K562 (cell line): ENCODE results near the gene KCNC4. TPM values are rescaled to one million over a fixed set of nuclear protein-coding genes. Genes with fewer than 3 reads are reported as not detected.
A peak's percentile ranks its signal among the peaks of the same experiment; 100 is the strongest.

ENCODE experiments used
- ATAC-seq: fragments of 200-7000 bp; cut with Tn5 transposase; 3 replicates; pipeline ENCODE4 v1.9.1; 2020; ENCODE audit warnings: moderate library complexity
- BruUV-seq: library from RNA; stranded (reverse); fragments of 400-500 nt; replicated peaks from 2 replicates; lab custom pipeline; 2021; lab: Mats Ljungman, UMichigan
- CTCF ChIA-PET: fragments of 300-600 bp; formaldehyde crosslinking; extraction: SDS; loops from one replicate; lab custom pipeline; 2021; ENCODE audit warnings: low intra/inter-chr PET ratio; lab: Yijun Ruan, JAX
- POLR2A ChIA-PET: fragments of 300-600, 350-650 bp; sonication (Branson Sonifier 250); formaldehyde crosslinking; extraction: SDS; loops from one replicate; lab custom pipeline; 2021; ENCODE audit warnings: antibody characterized with exemption, inconsistent platforms; lab: Yijun Ruan, JAX
- DNase-seq, 4 experiments: peaks; one replicate each; pipeline versions ENCODE4 v3.0.0 to v3.0.0-alpha.2; 2011 to 2018; ENCODE audit warnings: low spot score in 3 of 4, mixed read lengths in 3 of 4; ENCODE audit errors: extremely low read depth in 1 of 4
- FAIRE-seq: peaks from 2 replicates; lab custom pipeline; 2011; peaks lifted over from hg19 to GRCh38; lab: Jason Lieb, UNC
- H2AFZ ChIP-seq: 2 replicates; pipeline ENCODE4 v1.6.0; 2011; ENCODE audit warnings: low read depth, low read length, control low read depth, inconsistent platforms
- H3K27ac ChIP-seq: fragments of 200-600 bp; 3 replicates; pipeline ENCODE4 v1.8.0; 2011; ENCODE audit warnings: low read depth, mild to moderate bottlenecking, control low read depth, inconsistent platforms, low read length, moderate library complexity, mixed read lengths; ENCODE audit errors: extremely low read depth
- H3K27me3 ChIP-seq, 2 experiments: fragments of 300-600 bp in 1 of 2; 2 replicates in 1 of 2; 3 replicates in 1 of 2; pipeline versions ENCODE4 v1.6.0 to v1.8.0; 2011; ENCODE audit warnings: inconsistent platforms in 2 of 2, low read length in 2 of 2, mild to moderate bottlenecking in 1 of 2, mixed read lengths in 1 of 2, moderate library complexity in 1 of 2; ENCODE audit not compliant: control insufficient read depth in 2 of 2, insufficient read depth in 2 of 2
- H3K36me3 ChIP-seq: fragments of 300-600 bp; 3 replicates; pipeline ENCODE4 v1.8.0; 2011; ENCODE audit warnings: mild to moderate bottlenecking, low read length, inconsistent platforms; ENCODE audit not compliant: control insufficient read depth, insufficient read depth
- H3K4me1 ChIP-seq, 2 experiments: fragments of 200-600 bp in 1 of 2; replicated peaks in 1 of 2; 2 replicates in 1 of 2; 3 replicates in 1 of 2; pipeline versions ENCODE4 v1.5.1 to v1.8.0; 2011; ENCODE audit warnings: inconsistent platforms in 2 of 2, low read length in 2 of 2, mild to moderate bottlenecking in 1 of 2, mixed read lengths in 1 of 2, moderate library complexity in 1 of 2; ENCODE audit not compliant: control insufficient read depth in 2 of 2, insufficient read depth in 2 of 2
- H3K4me2 ChIP-seq: 2 replicates; pipeline ENCODE4 v1.6.1; 2011; ENCODE audit warnings: low read length, control low read depth, inconsistent platforms, mixed read lengths; ENCODE audit not compliant: insufficient read depth
- H3K4me3 ChIP-seq: fragments of 200-600 bp; sonication (generic), shearing (Covaris generic); 2 replicates; pipeline ENCODE4 v1.5.1; 2016; ENCODE audit warnings: control low read depth, inconsistent platforms
- H3K79me2 ChIP-seq: fragments of 200-600 bp; 3 replicates; pipeline ENCODE4 v1.8.0; 2011; ENCODE audit warnings: low read length, inconsistent platforms; ENCODE audit not compliant: control insufficient read depth, insufficient read depth
- H3K9ac ChIP-seq, 2 experiments: 2 replicates each; pipeline versions ENCODE4 v1.6.0 to v1.6.1; 2011; ENCODE audit warnings: low read depth in 2 of 2, low read length in 2 of 2, control low read depth in 1 of 2, inconsistent platforms in 1 of 2, mild to moderate bottlenecking in 1 of 2, mixed read lengths in 1 of 2; ENCODE audit not compliant: insufficient read depth in 1 of 2
- H3K9me1 ChIP-seq: one replicate; pipeline ENCODE4 v1.6.0; 2011; ENCODE audit warnings: inconsistent platforms, mild to moderate bottlenecking, low read length, moderate library complexity; ENCODE audit not compliant: control insufficient read depth, insufficient read depth
- H3K9me3 ChIP-seq: replicated peaks from 2 replicates; pipeline ENCODE4 v1.5.1; 2011; ENCODE audit warnings: low read depth, low read length, inconsistent platforms; ENCODE audit not compliant: control insufficient read depth, insufficient read depth
- H4K20me1 ChIP-seq: replicated peaks from 2 replicates; pipeline ENCODE4 v1.6.1; 2011; ENCODE audit warnings: low read length, inconsistent platforms, mixed read lengths; ENCODE audit not compliant: control insufficient read depth, insufficient read depth
- TFE3 ChIP-seq: fragments of 450-650 bp; formaldehyde crosslinking; IDR thresholded peaks from 2 replicates; pipeline ENCODE4 v1.4.0; 2020; ENCODE audit warnings: mild to moderate bottlenecking, mixed read lengths
- USF1 ChIP-seq: sonication (generic); formaldehyde crosslinking; IDR thresholded peaks from 2 replicates; pipeline ENCODE4 v1.9.0; 2022; ENCODE audit warnings: mild to moderate bottlenecking, missing genetic modification reagents
- ZNF3 ChIP-seq: fragments of 250-450 bp; sonication (Bioruptor Pico); IDR thresholded peaks from 2 replicates; pipeline ENCODE4 v1.5.0; 2021; ENCODE audit warnings: mild to moderate bottlenecking, moderate library complexity
- WGBS: fragments of 100-300 bp; shearing (Covaris generic); methylation state at CpG from one replicate; pipeline ENCODE4 v1.1.6; 2016; ENCODE audit warnings: low coverage, mixed read lengths; ENCODE audit not compliant: insufficient coverage; ENCODE audit errors: missing lambda C conversion rate; 5-methylcytosine and 5-hydroxymethylcytosine counted together
- in situ Hi-C: fragments of 300-500 bp; cut with MboI; formaldehyde crosslinking; loops from 4 replicates; pipeline ENCODE4 v1.15.0; 2018; ENCODE audit warnings: inconsistent platforms, mixed read lengths
- intact Hi-C: fragments of 100-400 bp; cut with micrococcal nuclease; formaldehyde crosslinking; loops from 2 replicates; pipeline ENCODE4 v1.14.2; 2022
- polyA plus RNA-seq, 8 experiments: library from polyadenylated mRNA; depleted of rRNA in 4 of 8; stranded (reverse) in 5 of 8; unstranded in 3 of 8; fragments of >200 nt; fragmentation: Nextera tagmentation in 2 of 8; fragmentation: Illumina TruSeq in 1 of 8; extraction: Ambion mirVana in 2 of 8; extraction: Trizol in 1 of 8; gene quantifications; 2 replicates each; pipeline versions ENCODE4 v1.2.1 to v1.2.3, GENCODE V29; 2011 to 2014; ENCODE audit warnings: inconsistent platforms in 1 of 8, missing spikeins in 1 of 8
- total RNA-seq, 7 experiments: library from RNA; depleted of rRNA in 6 of 7; stranded (reverse); fragments of >200 nt in 6 of 7; fragmentation: Illumina TruSeq in 2 of 7; extraction: Trizol in 2 of 7; gene quantifications; 2 replicates each; pipeline versions ENCODE4 v1.2.1 to v1.2.3, GENCODE V29; 2011 to 2021; ENCODE audit warnings: low replicate concordance in 1 of 7

Gene KCNC4
- total and polyA plus RNA-seq, 9 of the 15 experiments (the other 6 are each of a cell fraction or from before 2014, with no cell fraction given) = 0.07 to 1.8 (median 0.73) TPM

DNA sequence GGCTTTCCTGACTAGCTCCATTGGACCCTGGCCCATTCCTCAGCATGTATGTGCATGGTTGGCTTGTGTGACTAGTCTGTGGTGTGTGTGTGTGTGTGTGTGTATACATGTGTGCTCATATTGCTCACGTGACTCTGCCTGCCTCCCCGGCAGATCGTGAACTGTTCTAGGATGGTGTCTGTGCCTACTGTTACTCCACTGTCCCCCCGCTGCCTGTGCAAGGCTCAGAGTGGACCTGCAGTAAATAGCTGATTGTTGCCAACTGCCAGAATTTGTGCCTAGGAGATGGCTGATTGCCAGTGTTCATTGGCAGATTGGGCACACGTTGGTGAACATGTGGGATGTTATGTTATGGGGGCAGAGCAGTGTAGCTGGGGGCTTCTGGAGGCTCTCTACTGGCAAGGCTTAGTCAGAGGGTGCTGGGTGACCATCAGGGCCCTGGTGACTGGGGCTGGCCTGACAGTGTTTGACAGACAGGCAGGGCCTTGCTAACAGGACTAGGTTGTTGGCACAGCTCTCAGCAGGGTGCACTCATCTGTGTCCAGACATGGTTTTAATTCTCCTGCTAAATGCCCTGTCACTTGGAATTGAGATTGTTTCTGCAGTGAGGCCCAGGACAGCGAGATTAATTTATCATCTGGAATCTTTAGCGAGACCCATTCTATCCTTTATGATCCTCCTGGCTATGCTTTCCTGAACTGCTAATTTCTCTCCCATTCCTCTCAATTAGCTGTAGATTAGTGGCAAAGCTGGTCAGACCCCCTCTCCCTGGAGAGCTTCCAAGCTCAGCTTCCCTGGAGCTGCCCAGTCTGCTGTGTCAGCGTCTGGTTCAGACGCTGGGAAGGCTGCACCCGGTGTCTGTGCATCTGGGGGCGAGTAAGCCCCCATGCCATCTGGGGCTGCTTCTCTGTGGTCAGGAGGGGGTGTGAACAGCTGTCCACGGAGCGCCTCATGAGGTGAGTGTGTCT lies 39.1 kb upstream of the KCNC4 start:
- under 1% methylated on average over 13 of the region's 13 CpGs for WGBS
- Histone ChIP-seq H3K4me2 (no peak overlapping the region), H3K36me3 (no peaks in the 10 kb centered on the region), H3K9me3 (no peaks in the 10 kb centered on the region), H4K20me1 (0 out of 2 replicates have a peak, but pooled peaks cover 15% of the 10 kb centered on the region), H3K4me1 (no peaks in the 10 kb centered on the region), H3K79me2 (no peaks in the 10 kb centered on the region), H3K27me3 (peaks cover 57 to 77% of the 10 kb centered on the region in 2 experiments), H3K4me3 (no peak overlapping the region), H3K27ac (no peak overlapping the region), H3K9ac (no peak overlapping the region), H3K9me1 (no peaks in the 10 kb centered on the region), H2AFZ (no peak overlapping the region)
- BruUV-seq = no TSS peak
- no peak for ATAC-seq
- in situ Hi-C loops (no loop called here), intact Hi-C loops (no loop called here)
- CTCF ChIA-PET = no interaction called here
- POLR2A ChIA-PET = interaction anchor here (0.6 to 1.1 kb wide), 2 partner anchors 9 to 26 kb away, joined by 3 to 4 read pairs; no protein-coding TSS in a partner anchor
- DNase-seq = no peak
- FAIRE-seq = no peak
- TF ChIP-seq ZNF3 (CRISPR knock-in tag) = no peak
- TF ChIP-seq TFE3 (CRISPR knock-in tag) = peak; percentile 65
- peak; percentile 66 for TF ChIP-seq USF1
